NCI-H510A (cell line): ENCODE measurements around the gene CDH2.

Experiments used
- DNase-seq: peaks from one replicate; lab custom pipeline; 2025; lab: John Stamatoyannopoulos, UW

Gene CDH2

GRCh38 chr18:28127763-28128658 lies 48.9 kb downstream of the CDH2 start:
- DNase-seq, result no peak

- no peak for DNase-seq
Measured at GRCh38 chr18:28127228-28127627, 49.7 kb downstream of the CDH2 start.

GRCh38 chr18:28126768-28127167 lies 50.2 kb downstream of the CDH2 start:
- no peak for DNase-seq

DNA sequence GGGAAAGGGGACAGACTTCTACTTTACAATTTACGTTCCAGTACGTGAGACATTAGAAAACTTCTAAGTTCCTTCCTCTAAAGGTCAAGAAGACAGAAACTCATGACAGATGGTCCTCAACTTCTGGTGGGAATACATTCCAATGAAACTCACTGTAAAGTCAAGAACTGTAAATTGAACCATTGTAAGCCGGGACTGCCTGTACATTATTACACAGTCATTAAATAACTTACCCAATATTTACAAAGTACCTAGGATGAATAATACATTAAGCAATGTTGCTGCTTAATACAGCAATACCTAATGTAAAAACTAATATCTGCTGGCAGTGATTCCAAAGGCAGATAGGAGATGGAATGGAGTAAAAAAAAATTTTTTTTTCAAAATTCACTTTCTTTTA lies 51.9 kb downstream of the CDH2 start:
- DNase-seq, result no peak

DNA sequence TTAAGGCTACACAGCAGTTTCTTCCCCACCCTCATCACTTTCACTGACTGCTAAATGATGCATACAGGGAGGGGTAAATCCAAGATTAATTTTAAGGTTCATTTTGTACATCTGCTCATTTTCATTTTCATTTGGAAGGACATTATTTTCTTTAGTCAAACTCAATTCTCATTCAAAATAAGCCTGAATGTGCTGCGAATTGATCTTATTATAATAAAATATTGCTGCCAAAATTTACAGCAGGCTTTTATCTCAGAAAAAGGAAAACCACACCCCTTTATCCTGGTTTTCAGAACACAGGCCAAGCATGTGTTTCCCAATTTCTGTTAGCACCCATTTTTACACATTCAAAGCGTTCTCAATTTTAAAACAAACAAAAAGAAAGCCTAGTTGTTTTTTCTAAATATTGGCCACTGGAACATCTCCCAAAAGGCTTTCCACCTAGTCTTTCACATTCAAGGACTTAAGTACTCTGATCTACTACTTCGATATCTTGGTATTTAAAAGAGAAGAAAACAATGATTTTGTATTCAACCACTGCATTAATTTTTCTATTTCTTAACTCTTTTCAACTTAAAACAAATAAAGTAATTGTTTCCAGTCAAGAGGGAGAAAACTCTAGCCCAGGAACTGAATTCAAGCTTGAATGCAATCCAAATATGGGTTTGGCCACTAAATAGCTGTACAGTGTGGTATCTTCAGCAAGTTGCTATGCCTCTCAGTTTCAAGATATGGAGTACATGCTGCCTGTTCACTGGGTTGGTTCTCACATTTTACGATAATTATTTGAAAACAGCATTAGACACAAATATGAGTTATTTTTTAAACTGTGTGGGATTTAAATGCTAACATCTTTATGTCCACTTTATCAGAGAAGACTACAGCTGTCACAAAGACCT lies 52.5 kb downstream of the CDH2 start:
- no peak for DNase-seq

GRCh38 chr18:28123401-28124030 lies 53.4 kb downstream of the CDH2 start:
- DNase-seq, result no peak

DNA sequence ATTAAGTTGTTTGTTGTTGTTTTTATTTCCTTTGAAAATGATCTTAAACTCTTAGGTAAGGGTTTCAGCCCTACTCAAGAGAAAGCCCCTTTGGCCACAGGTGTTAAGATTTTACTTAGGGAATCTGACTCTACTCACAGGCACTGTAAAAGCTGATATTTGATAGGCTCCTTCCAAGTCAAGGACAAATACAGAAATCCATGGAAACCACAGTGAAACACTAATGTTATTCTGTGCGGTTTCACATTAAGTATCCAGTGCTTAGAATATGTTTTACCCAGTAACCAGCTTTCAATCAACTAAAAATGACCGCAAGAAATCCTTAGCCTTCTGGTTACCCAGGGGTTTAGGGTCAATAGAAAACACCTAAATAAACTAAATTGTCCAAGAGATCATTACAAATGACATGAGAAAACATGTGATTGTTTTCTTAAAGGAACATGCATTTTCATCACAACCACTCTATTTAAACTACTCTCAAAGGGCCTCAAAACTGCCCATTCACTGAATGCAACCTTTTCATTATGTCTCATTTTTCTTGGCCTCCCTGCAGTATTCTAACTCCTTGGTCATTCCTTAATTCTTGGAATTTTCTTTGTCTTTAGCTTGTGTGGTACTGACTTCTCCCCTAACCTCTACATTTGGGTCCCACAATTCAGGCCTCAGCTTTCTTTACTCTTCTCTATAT lies 56.0 kb downstream of the CDH2 start:
- DNase-seq, result no peak

DNA sequence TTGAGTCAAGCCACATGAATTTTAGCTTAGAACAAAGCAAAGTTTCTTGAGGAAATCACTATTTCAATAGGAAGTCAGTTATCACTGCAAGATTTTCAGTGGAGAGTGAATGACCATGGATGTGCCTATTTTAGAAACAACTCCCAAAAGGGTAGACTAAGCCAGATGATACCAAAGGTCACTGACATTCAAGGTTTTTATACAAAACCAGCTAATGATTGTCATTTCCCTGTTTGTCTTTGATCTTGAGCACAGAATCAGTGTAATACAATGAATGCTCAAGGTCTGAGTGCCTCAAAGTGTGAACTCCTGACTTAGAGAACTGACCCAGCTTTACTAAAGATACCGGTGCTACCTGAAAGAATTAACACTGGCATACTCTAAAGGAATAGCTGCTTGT lies 60.5 kb downstream of the CDH2 start:
- DNase-seq, result no peak

DNA sequence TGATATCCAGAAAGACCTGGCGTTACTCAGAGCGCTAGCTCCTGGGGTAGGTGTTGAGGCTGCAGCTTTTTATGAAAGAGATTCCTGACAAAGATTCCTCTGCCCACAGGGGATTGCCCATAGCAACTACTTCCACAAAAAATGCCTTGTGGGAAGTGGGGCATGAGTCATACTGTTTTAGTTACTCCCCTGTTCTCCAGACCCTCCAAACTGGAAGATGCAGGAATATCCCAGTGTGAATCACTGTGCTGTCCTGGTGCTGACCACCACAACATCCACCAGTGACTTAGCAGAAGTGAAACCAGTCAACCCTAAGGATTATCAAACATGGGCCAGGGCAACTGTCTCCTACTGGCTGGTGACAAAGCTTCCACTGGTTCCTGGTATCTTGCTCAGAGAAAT lies 61.8 kb downstream of the CDH2 start:
- DNase-seq, result no peak

DNA sequence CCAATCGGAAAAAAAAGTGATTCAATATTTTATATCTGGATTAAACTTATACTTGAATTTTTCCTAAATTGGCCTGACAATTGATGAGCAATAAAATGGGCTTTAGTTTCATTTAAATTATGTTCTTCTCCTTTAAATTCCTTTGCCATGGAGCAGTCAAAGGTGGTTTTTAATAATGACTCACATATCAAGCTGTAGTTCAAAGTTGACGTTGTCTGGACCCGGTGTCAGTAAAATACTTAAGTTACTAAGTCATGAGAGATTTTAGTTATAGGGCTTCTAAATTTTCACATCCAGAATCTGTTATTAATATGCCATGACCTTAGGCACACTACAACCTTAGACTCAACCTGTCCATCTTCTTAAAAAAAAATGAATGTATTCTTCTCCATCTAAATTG lies 62.5 kb downstream of the CDH2 start:
- no peak for DNase-seq

GRCh38 chr18:28113271-28114029 lies 63.5 kb downstream of the CDH2 start:
- DNase-seq, result no peak

DNA sequence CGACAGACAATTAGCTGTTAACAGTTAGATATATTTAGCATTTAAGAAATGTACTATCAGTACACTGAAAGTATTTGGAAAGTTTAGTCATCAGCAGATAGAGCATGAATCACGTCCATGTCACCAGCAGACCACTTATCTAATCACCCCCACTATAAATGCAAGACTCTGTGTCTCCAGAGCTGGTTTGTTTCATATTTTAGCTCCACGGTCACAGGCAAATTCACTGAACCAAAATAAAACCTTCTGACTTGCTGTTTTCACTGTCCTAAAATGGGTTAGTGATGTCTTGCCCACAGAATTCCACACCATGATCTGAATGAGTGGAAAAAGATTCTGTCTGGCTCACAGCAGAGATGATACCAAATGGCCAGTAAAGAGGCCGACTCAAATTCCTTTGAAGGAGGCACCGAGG lies 64.9 kb downstream of the CDH2 start:
- DNase-seq, result no peak

DNA sequence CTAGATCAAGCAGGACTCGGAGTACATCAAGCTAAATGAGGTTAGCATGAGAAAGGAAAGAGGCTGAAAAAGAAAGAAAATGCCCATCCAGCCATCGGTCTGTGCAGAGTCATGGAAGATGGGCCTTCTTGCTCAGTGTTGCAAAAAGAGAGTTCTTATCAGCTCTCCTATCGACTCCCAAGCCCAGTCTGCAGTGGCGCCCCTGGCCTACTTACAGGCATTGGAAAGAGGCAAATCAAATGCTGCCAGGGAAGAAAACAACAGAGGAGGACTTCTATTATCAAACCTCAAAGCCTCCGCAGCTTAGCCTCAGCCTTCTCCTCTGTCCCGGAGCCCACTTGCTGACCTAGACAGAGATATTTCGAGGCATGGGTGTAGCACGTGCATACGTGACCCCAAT lies 66.0 kb downstream of the CDH2 start:
- DNase-seq, result no peak

DNA sequence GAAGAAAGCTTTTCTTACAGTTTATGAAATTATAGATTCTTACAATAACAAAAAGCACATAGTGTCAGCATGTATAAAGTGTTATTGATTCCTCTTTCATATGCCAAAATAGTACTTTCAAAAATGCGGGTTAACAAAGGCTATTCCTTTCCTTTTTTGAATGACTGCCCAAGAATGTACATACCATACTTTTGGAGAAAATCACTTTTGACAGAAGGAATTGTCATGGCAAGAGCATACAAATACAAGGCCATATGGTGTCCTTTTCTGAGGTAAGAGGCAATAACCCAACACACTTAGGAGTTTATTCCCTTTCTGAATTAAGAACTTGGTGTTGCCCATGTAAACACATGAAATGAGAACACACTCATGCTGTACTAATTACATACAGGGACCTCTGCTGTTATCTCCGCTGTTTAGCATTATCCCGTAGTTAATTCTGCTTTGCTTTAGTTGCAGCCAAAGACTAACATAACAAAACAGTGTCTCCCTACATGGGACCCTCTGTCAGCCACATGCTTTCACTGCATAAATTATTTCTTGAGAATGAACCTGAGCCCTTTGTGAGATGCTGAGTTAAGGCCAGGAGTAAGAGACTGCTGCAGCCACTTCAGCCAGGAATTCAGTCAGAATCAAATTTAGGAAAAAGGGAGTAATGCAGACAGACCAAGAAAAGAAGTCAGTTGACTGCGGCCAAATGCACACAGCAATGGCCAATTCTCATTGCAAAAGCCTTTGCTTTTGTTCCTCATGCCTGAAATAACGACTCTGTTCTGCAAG lies 67.0 kb downstream of the CDH2 start:
- no peak for DNase-seq

GRCh38 chr18:28108814-28109213 lies 68.1 kb downstream of the CDH2 start:
- DNase-seq, result no peak

GRCh38 chr18:28108254-28108653 lies 68.7 kb downstream of the CDH2 start:
- no peak for DNase-seq

DNA sequence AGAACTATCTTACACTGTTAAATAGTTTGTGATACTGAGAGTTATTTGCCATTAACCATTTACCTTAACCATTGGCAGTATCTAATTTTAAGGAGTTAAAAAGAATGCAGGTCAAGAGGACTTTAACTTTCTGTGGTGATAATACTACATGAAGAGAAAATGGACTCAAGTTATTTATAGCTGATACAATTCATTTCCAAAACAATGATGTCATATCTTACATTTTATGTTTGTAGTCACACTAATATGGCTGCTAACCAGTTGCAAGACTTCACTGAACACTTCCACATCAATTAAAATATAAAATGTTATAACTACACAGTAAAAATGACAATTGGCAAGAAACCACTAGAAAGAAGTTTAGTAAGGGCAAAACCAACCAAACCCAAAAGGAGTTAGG lies 77.7 kb downstream of the CDH2 start:
- no peak for DNase-seq

DNA sequence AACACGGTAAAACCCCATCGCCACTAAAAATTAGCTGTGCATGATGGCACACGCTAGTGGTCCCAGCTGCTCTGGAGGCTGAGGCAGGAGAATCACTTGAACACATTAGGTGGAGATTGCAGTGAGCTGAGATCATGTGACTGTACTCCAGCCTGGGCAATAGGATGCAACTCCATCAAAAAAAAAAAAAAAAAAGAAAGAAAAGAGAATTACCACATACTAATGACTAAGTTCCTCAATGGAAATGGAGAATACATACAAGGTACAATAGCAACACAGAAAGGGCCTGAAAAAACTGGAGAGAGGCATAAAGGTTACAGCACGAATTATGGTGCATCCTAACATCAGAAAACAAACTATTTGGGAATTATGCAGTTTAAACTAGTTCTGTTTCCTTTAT lies 81.3 kb downstream of the CDH2 start:
- DNase-seq, result no peak

- no peak for DNase-seq
Measured at GRCh38 chr18:28095041-28095440, 81.9 kb downstream of the CDH2 start.

GRCh38 chr18:28091197-28091596 lies 85.7 kb downstream of the CDH2 start:
- DNase-seq, result no peak
